GM23338 (cell line): ENCODE results near the gene TTC27. TPM values are rescaled to one million over a fixed set of nuclear protein-coding genes. Genes with fewer than 3 reads are reported as not detected.
"Not testable (repeated sequence)": the region's sequence is repeated elsewhere in the genome, so short reads cannot be mapped to it uniquely, and the experiment has no call there.

Experiments used
- ATAC-seq: fragments of 200-7000 bp; cut with Tn5 transposase; 3 replicates; pipeline ENCODE4 v1.9.1; 2020
- DNase-seq: peaks from one replicate; pipeline ENCODE4 v3.0.0-alpha.2; 2015; ENCODE audit warnings: low spot score
- H2AFZ ChIP-seq: fragments of 200-600 bp; sonication (generic); 2 replicates; pipeline ENCODE4 v1.8.0; 2016; ENCODE audit warnings: antibody characterized with exemption, mild to moderate bottlenecking, moderate library complexity
- H3F3A ChIP-seq: fragments of 200-600 bp; sonication (generic); replicated peaks from 2 replicates; pipeline ENCODE4 v1.8.0; 2017; ENCODE audit warnings: antibody characterized with exemption, mixed run types, low read depth
- H3K27ac ChIP-seq: fragments of 200-600 bp; sonication (generic); 2 replicates; pipeline ENCODE4 v1.6.1; 2016; ENCODE audit warnings: low read depth
- H3K27me3 ChIP-seq: fragments of 200-600 bp; sonication (generic); 2 replicates; pipeline ENCODE4 v1.8.0; 2016; ENCODE audit warnings: mild to moderate bottlenecking, mixed run types, moderate library complexity; ENCODE audit not compliant: insufficient read depth
- H3K36me3 ChIP-seq: fragments of 200-600 bp; sonication (generic); 2 replicates; pipeline ENCODE4 v1.8.0; 2016; ENCODE audit warnings: mild to moderate bottlenecking; ENCODE audit not compliant: insufficient read depth
- H3K4me1 ChIP-seq: fragments of 200-600 bp; sonication (generic); 2 replicates; pipeline ENCODE4 v1.8.0; 2016; ENCODE audit warnings: mild to moderate bottlenecking, moderate library complexity; ENCODE audit not compliant: insufficient read depth
- H3K4me2 ChIP-seq: fragments of 200-600 bp; sonication (generic); 2 replicates; pipeline ENCODE4 v1.7.1; 2017; ENCODE audit warnings: mixed run types
- H3K4me3 ChIP-seq: fragments of 200-600 bp; sonication (generic); 2 replicates; pipeline ENCODE4 v1.6.1; 2016; ENCODE audit warnings: mixed run types
- H3K79me2 ChIP-seq: fragments of 200-600 bp; sonication (generic); replicated peaks from 2 replicates; pipeline ENCODE4 v1.8.0; 2017; ENCODE audit warnings: mild to moderate bottlenecking; ENCODE audit not compliant: insufficient read depth
- H3K9me2 ChIP-seq: fragments of 200-600 bp; sonication (generic); 2 replicates; pipeline ENCODE4 v1.8.0; 2017; ENCODE audit not compliant: insufficient read depth
- H4K20me1 ChIP-seq: fragments of 200-600 bp; sonication (generic); replicated peaks from 2 replicates; pipeline ENCODE4 v1.8.0; 2017; ENCODE audit warnings: mild to moderate bottlenecking; ENCODE audit not compliant: insufficient read depth
- H3K27ac Mint-ChIP-seq: 2 replicates; pipeline ENCODE4 v1.8.0; 2020; ENCODE audit warnings: inconsistent platforms, mild to moderate bottlenecking, moderate library complexity, mixed read lengths
- H3K27me3 Mint-ChIP-seq: 3 replicates; pipeline ENCODE4 v1.8.0; 2022; ENCODE audit warnings: low read depth, mild to moderate bottlenecking, moderate library complexity, mixed read lengths, inconsistent platforms; ENCODE audit not compliant: insufficient read depth, poor library complexity
- H3K36me3 Mint-ChIP-seq: 3 replicates; pipeline ENCODE4 v1.8.0; 2021; ENCODE audit warnings: low read depth, mild to moderate bottlenecking, inconsistent platforms, moderate library complexity, mixed read lengths
- H3K4me1 Mint-ChIP-seq: 3 replicates; pipeline ENCODE4 v1.8.0; 2020; ENCODE audit warnings: mild to moderate bottlenecking, inconsistent platforms, mixed read lengths
- H3K4me3 Mint-ChIP-seq: 3 replicates; pipeline ENCODE4 v1.8.0; 2021; ENCODE audit warnings: moderate library complexity, mild to moderate bottlenecking, inconsistent platforms, mixed read lengths
- H3K9me3 Mint-ChIP-seq: 3 replicates; pipeline ENCODE4 v1.8.0; 2020; ENCODE audit warnings: moderate library complexity, mild to moderate bottlenecking, inconsistent platforms, mixed read lengths
- CREB1 ChIP-seq: fragments of 250-450 bp; sonication (Bioruptor Pico); IDR thresholded peaks from 2 replicates; pipeline ENCODE4 v1.5.0; 2020; ENCODE audit warnings: low read depth, mild to moderate bottlenecking, moderate library complexity
- REST ChIP-seq: IDR thresholded peaks from one replicate; pipeline ENCODE4 v1.6.1; 2018; ENCODE audit warnings: antibody characterized with exemption; ENCODE audit not compliant: unreplicated experiment
- ZNF331 ChIP-seq: fragments of 250-450 bp; sonication (Bioruptor Pico); IDR thresholded peaks from 2 replicates; pipeline ENCODE4 v1.5.0; 2020; ENCODE audit warnings: low read depth, mild to moderate bottlenecking, moderate library complexity
- ZNF462 ChIP-seq: fragments of 250-450 bp; sonication (Bioruptor Pico); IDR thresholded peaks from 2 replicates; pipeline ENCODE4 v1.5.0; 2020; ENCODE audit warnings: mild to moderate bottlenecking, moderate library complexity
- polyA plus RNA-seq: library from polyadenylated mRNA; unstranded; fragments of >200 nt; fragmentation: Nextera tagmentation; extraction: Ambion mirVana; gene quantifications from 2 replicates; pipeline ENCODE4 v1.2.1, GENCODE V29; 2016
- total RNA-seq: library from RNA; depleted of rRNA; stranded (reverse); fragments of >200 nt; shearing (Covaris generic); gene quantifications from 2 replicates; pipeline ENCODE4 v1.2.3, GENCODE V29; 2014

TTC27 gene
- total and polyA plus RNA-seq, 2 experiments from 2014 or later, result 11.8 to 41.3 TPM

- TF ChIP-seq REST, result no peak
Measured at GRCh38 chr2:32752205-32752604, 124.4 kb downstream of the TTC27 start (continued).

GRCh38 chr2:32752952-32753351, 125.1 kb downstream of the TTC27 start:
- H3K9me3 Mint-ChIP-seq, result peaks cover 17% of the 10 kb centered on the region; the same call in 2 of the 3 replicates
- H3K4me2 ChIP-seq, result no peak overlapping the region
- TF ChIP-seq ZNF462 (CRISPR knock-in tag) (peak; percentile 46; the same call in 1 of the 2 replicates), CREB1 (no peak), REST (no peak), ZNF331 (CRISPR knock-in tag) (no peak)
- DNase-seq, result no peak
- no peak overlapping the region for H3K27ac ChIP-seq
- no peak overlapping the region for H2AFZ ChIP-seq
- H3K4me1 Mint-ChIP-seq, result peaks cover 9% of the 10 kb centered on the region
- H3K36me3 ChIP-seq, result no peaks in the 10 kb centered on the region
- no peaks in the 10 kb centered on the region for H3K79me2 ChIP-seq
- H3K4me1 ChIP-seq, result no peaks in the 10 kb centered on the region
- peaks cover 17% of the 10 kb centered on the region; the same call in 2 of the 3 replicates for H3K36me3 Mint-ChIP-seq
- no peak overlapping the region for H3K4me3 ChIP-seq
- H3K9me2 ChIP-seq, result no peaks in the 10 kb centered on the region
- peak overlapping the region; percentile 36; the same call in 1 of the 2 replicates for H3K27ac Mint-ChIP-seq
- H3K27me3 ChIP-seq, result no peaks in the 10 kb centered on the region
- no peaks in the 10 kb centered on the region for H4K20me1 ChIP-seq
- H3K27me3 Mint-ChIP-seq, result peaks cover 3% of the 10 kb centered on the region
- ATAC-seq, result peak; percentile 86
- no peaks in the 10 kb centered on the region for H3F3A ChIP-seq
- H3K4me3 Mint-ChIP-seq, result no peak overlapping the region

GRCh38 chr2:32754676-32755075, 126.8 kb downstream of the TTC27 start:
- not testable (repeated sequence) for H3F3A ChIP-seq, H3K4me1 Mint-ChIP-seq, H3K27me3 ChIP-seq, H3K27ac ChIP-seq, H3K4me3 ChIP-seq, H2AFZ ChIP-seq, H3K9me2 ChIP-seq, H3K4me3 Mint-ChIP-seq, DNase-seq, H3K27me3 Mint-ChIP-seq, ATAC-seq, H3K79me2 ChIP-seq, H3K27ac Mint-ChIP-seq, H3K4me2 ChIP-seq, H3K36me3 ChIP-seq, H4K20me1 ChIP-seq, H3K4me1 ChIP-seq
- H3K9me3 Mint-ChIP-seq, result peaks cover 17% of the 10 kb centered on the region; the same call in 2 of the 3 replicates
- peaks cover 17% of the 10 kb centered on the region; the same call in 2 of the 3 replicates for H3K36me3 Mint-ChIP-seq
